ENCODE results near the gene TNFSF10.

DNA sequence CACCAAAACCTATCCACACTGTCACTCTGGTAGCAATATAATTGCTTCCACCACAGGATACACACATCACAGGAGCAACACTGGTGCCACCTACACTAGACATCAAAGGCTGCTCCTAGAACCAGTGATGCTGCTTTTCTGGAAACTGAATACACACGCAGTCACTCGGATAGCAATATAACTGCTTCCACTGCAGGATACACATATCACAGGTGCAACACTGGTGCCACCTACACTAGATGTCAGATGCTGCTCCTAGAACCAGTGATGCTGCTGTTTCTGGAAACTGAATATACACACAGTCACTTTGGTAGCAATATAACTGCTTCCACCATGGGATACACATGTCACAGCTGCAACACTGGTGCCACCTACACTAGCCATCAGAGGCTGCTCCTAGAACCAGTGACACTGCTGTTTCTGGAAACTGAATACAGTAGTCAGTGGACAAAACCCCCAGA lies 6.9 kb upstream of the TNFSF10 start:
- TF ChIP-seq, protein P1, sequence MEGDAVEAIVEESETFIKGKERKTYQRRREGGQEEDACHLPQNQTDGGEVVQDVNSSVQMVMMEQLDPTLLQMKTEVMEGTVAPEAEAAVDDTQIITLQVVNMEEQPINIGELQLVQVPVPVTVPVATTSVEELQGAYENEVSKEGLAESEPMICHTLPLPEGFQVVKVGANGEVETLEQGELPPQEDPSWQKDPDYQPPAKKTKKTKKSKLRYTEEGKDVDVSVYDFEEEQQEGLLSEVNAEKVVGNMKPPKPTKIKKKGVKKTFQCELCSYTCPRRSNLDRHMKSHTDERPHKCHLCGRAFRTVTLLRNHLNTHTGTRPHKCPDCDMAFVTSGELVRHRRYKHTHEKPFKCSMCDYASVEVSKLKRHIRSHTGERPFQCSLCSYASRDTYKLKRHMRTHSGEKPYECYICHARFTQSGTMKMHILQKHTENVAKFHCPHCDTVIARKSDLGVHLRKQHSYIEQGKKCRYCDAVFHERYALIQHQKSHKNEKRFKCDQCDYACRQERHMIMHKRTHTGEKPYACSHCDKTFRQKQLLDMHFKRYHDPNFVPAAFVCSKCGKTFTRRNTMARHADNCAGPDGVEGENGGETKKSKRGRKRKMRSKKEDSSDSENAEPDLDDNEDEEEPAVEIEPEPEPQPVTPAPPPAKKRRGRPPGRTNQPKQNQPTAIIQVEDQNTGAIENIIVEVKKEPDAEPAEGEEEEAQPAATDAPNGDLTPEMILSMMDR (IDR thresholded peaks at IDR 0.05): no peak
- TF ChIP-seq POLR2A (IDR thresholded peaks at IDR 0.05): no peak
